HCT116 (cell line): ENCODE results near the gene ACTG1.

Source experiments
- EZH2 ChIP-seq: fragments of 200-600 bp; sonication (generic); IDR thresholded peaks from 2 replicates; pipeline ENCODE4 v1.6.1; 2017; ENCODE audit warnings: antibody characterized with exemption, mixed run types
- JUND ChIP-seq: IDR thresholded peaks from 2 replicates; pipeline ENCODE4 v1.6.1; 2012
- POLR2A ChIP-seq: IDR thresholded peaks from 2 replicates; pipeline ENCODE4 v1.7.0; 2011; ENCODE audit warnings: borderline replicate concordance; ENCODE audit not compliant: insufficient read depth, insufficient read length; ENCODE audit errors: extremely low read depth
- POLR2AphosphoS5 ChIP-seq: IDR thresholded peaks from 2 replicates; pipeline ENCODE4 v1.6.1; 2011; ENCODE audit warnings: mild to moderate bottlenecking, low read depth, low read length, moderate library complexity
- YY1 ChIP-seq: IDR thresholded peaks from 2 replicates; pipeline ENCODE4 v1.6.1; 2011; ENCODE audit warnings: low read length, low read depth, moderate library complexity, mild to moderate bottlenecking; ENCODE audit not compliant: insufficient replicate concordance; ENCODE audit errors: extremely low read depth
- ZFX ChIP-seq: fragments of 450-650 bp; IDR thresholded peaks from 2 replicates; pipeline ENCODE4 v1.6.1; 2017
- TF ChIP-seq, protein P1 (sequence below): IDR thresholded peaks from 2 replicates; pipeline ENCODE4 v1.6.1; 2012; ENCODE audit warnings: low read depth

- TF ChIP-seq ZFX (no peak), POLR2AphosphoS5 (no peak), YY1 (no peak), POLR2A (no peak), EZH2 (no peak), JUND (no peak)
- TF ChIP-seq, protein P1, sequence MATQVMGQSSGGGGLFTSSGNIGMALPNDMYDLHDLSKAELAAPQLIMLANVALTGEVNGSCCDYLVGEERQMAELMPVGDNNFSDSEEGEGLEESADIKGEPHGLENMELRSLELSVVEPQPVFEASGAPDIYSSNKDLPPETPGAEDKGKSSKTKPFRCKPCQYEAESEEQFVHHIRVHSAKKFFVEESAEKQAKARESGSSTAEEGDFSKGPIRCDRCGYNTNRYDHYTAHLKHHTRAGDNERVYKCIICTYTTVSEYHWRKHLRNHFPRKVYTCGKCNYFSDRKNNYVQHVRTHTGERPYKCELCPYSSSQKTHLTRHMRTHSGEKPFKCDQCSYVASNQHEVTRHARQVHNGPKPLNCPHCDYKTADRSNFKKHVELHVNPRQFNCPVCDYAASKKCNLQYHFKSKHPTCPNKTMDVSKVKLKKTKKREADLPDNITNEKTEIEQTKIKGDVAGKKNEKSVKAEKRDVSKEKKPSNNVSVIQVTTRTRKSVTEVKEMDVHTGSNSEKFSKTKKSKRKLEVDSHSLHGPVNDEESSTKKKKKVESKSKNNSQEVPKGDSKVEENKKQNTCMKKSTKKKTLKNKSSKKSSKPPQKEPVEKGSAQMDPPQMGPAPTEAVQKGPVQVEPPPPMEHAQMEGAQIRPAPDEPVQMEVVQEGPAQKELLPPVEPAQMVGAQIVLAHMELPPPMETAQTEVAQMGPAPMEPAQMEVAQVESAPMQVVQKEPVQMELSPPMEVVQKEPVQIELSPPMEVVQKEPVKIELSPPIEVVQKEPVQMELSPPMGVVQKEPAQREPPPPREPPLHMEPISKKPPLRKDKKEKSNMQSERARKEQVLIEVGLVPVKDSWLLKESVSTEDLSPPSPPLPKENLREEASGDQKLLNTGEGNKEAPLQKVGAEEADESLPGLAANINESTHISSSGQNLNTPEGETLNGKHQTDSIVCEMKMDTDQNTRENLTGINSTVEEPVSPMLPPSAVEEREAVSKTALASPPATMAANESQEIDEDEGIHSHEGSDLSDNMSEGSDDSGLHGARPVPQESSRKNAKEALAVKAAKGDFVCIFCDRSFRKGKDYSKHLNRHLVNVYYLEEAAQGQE: no peak
These were observed 45.5 kb upstream of the ACTG1 start for GRCh38 chr17:81558115-81558468.
